ENCODE data around the gene SEC14L3. TPM values are rescaled to one million over a fixed set of nuclear protein-coding genes. Genes with fewer than 3 reads are reported as not detected.

Gene SEC14L3
- not detected in 2 replicates for total RNA-seq
- long read RNA-seq = 0 reads

- H3K4me3 Mint-ChIP-seq (ENCODE audit: unreplicated experiment) = no peak within 1 kb of the TSS
- TF ChIP-seq CTCF (IDR thresholded peaks at IDR 0.05) = no peak
- H3K27ac Mint-ChIP-seq (ENCODE audit: unreplicated experiment) = no peak within 1 kb of the TSS
- DNase-seq (ENCODE audit: extremely low spot score, unreplicated experiment) = no peak
- H3K4me1 Mint-ChIP-seq (ENCODE audit: unreplicated experiment) = no peaks in the 10 kb centered on the region
- H3K9me3 Mint-ChIP-seq (ENCODE audit: unreplicated experiment) = no peaks in the 10 kb centered on the region
- no peaks in the 10 kb centered on the region for H3K36me3 Mint-ChIP-seq (ENCODE audit: unreplicated experiment)
- peaks cover 40% of the 10 kb centered on the region for H3K27me3 Mint-ChIP-seq (ENCODE audit: unreplicated experiment)
These were observed at the start of gene SEC14L3 for GRCh38 chr22:30471616-30472318. SEC14L3 (minus strand) TSS chr22:30472017; CDS start chr22:30471958, 59 bp downstream.

- Mint-ChIP-seq H3K27me3 (ENCODE audit: unreplicated experiment) (peaks cover 19% of the 10 kb centered on the region), H3K4me3 (ENCODE audit: unreplicated experiment) (no peak overlapping the region), H3K27ac (ENCODE audit: unreplicated experiment) (no peak overlapping the region), H3K36me3 (ENCODE audit: unreplicated experiment) (no peaks in the 10 kb centered on the region), H3K9me3 (ENCODE audit: unreplicated experiment) (no peaks in the 10 kb centered on the region), H3K4me1 (ENCODE audit: unreplicated experiment) (no peaks in the 10 kb centered on the region)
- no peak for TF ChIP-seq CTCF (IDR thresholded peaks at IDR 0.05)
- no peak for DNase-seq (ENCODE audit: extremely low spot score, unreplicated experiment)
These were observed 48.1 kb upstream of the SEC14L3 start for GRCh38 chr22:30519842-30520425.

- H3K4me1 Mint-ChIP-seq (ENCODE audit: unreplicated experiment) = no peaks in the 10 kb centered on the region
- H3K9me3 Mint-ChIP-seq (ENCODE audit: unreplicated experiment) = no peaks in the 10 kb centered on the region
- no peak overlapping the region for H3K27ac Mint-ChIP-seq (ENCODE audit: unreplicated experiment)
- no peak for DNase-seq (ENCODE audit: extremely low spot score, unreplicated experiment)
- peaks cover 16% of the 10 kb centered on the region for H3K27me3 Mint-ChIP-seq (ENCODE audit: unreplicated experiment)
- H3K36me3 Mint-ChIP-seq (ENCODE audit: unreplicated experiment) = no peaks in the 10 kb centered on the region
- H3K4me3 Mint-ChIP-seq (ENCODE audit: unreplicated experiment) = no peak overlapping the region
- TF ChIP-seq CTCF (IDR thresholded peaks at IDR 0.05) = no peak
These were observed 44.9 kb upstream of the SEC14L3 start for GRCh38 chr22:30516731-30517130.

GRCh38 chr22:30516273-30516672, 44.5 kb upstream of the SEC14L3 start:
- no peaks in the 10 kb centered on the region for H3K4me1 Mint-ChIP-seq (ENCODE audit: unreplicated experiment)
- H3K4me3 Mint-ChIP-seq (ENCODE audit: unreplicated experiment) = no peak overlapping the region
- H3K27me3 Mint-ChIP-seq (ENCODE audit: unreplicated experiment) = peaks cover 15% of the 10 kb centered on the region
- no peaks in the 10 kb centered on the region for H3K36me3 Mint-ChIP-seq (ENCODE audit: unreplicated experiment)
- H3K9me3 Mint-ChIP-seq (ENCODE audit: unreplicated experiment) = no peaks in the 10 kb centered on the region
- DNase-seq (ENCODE audit: extremely low spot score, unreplicated experiment) = no peak
- H3K27ac Mint-ChIP-seq (ENCODE audit: unreplicated experiment) = no peak overlapping the region
- no peak for TF ChIP-seq CTCF (IDR thresholded peaks at IDR 0.05)

GRCh38 chr22:30514252-30514651, 42.4 kb upstream of the SEC14L3 start:
- Mint-ChIP-seq H3K27me3 (ENCODE audit: unreplicated experiment) (peaks cover 12% of the 10 kb centered on the region), H3K36me3 (ENCODE audit: unreplicated experiment) (no peaks in the 10 kb centered on the region), H3K4me1 (ENCODE audit: unreplicated experiment) (no peaks in the 10 kb centered on the region), H3K4me3 (ENCODE audit: unreplicated experiment) (no peak overlapping the region), H3K9me3 (ENCODE audit: unreplicated experiment) (no peaks in the 10 kb centered on the region), H3K27ac (ENCODE audit: unreplicated experiment) (no peak overlapping the region)
- DNase-seq (ENCODE audit: extremely low spot score, unreplicated experiment) = no peak
- no peak for TF ChIP-seq CTCF (IDR thresholded peaks at IDR 0.05)
